Tibial nerve (tissue), 4 donors: ENCODE results near the gene TMPRSS7.

Source experiments
- CTCF ChIP-seq, 5 experiments: fragments of 200-600 bp in 3 of 5; fragments of 450-650 bp in 2 of 5; sonication (generic) in 3 of 5; IDR thresholded peaks; one replicate each; pipeline ENCODE4 v1.5.1; 2016 to 2019; ENCODE audit warnings: antibody characterized with exemption in 5 of 5, mild to moderate bottlenecking in 3 of 5, moderate library complexity in 2 of 5
- EP300 ChIP-seq, 2 donors: sonication (generic); formaldehyde crosslinking; IDR thresholded peaks; one replicate each; pipeline ENCODE4 v1.6.1; 2017; ENCODE audit warnings: antibody characterized with exemption in 2 of 2, mild to moderate bottlenecking in 1 of 2

DNA sequence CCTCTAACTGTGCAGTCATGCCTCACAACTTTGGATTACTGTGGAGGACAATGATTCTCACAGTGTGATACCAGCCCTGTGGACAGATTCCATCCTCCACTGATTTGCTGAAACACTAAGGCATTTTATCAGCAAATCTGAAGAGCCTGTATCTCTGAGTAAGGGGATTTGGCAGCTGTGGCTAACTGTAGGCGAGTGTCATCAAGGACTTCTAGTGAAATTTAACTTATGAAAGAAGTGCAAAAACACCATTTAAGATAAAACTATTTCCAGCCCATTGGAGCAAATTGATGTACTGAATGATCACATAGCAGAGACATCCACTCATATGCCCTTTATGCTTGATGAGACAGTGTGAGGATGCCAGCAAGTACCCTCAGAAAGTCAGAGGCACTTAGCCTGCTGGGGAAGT, 13.9 kb upstream of the TMPRSS7 start:
- TF ChIP-seq EP300 (IDR thresholded peaks at IDR 0.05) (no peak), CTCF (IDR thresholded peaks at IDR 0.05) (no peak)
